Hepatocyte (in vitro differentiated cells): ENCODE results near the gene IL17REL.

Experiments
- CTCF ChIP-seq: fragments of 200-600 bp; sonication (generic); IDR thresholded peaks from 2 replicates; pipeline ENCODE4 v1.5.1; 2016; ENCODE audit warnings: antibody characterized with exemption, mild to moderate bottlenecking; ENCODE audit not compliant: poor library complexity
- EZH2 ChIP-seq: fragments of 200-600 bp; sonication (generic); IDR thresholded peaks from 2 replicates; pipeline ENCODE4 v1.6.1; 2016; ENCODE audit warnings: antibody characterized with exemption, mild to moderate bottlenecking, borderline replicate concordance

DNA sequence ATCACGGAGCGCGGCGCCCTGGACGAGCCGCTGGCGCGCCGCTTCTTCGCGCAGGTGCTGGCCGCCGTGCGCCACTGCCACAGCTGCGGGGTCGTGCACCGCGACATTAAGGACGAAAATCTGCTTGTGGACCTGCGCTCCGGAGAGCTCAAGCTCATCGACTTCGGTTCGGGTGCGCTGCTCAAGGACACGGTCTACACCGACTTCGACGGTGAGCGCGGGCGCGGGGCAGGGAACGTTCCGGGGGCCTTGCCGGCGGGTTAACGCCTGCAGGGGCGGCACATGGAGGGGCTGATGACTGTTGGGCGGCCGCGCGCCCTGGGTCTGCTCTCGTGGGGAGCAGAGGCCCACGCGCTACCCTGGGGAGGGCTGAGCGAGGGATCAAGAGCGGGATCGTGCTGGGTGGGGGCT, 51.0 kb downstream of the IL17REL start:
- TF ChIP-seq EZH2 = no peak
- TF ChIP-seq CTCF = no peak
